MCF 10A (cell line): ENCODE results near the gene KCNG2. TPM values are rescaled to one million over a fixed set of nuclear protein-coding genes. Genes with fewer than 3 reads are reported as not detected.

Experiments
- BruUV-seq: library from RNA; stranded (reverse); fragments of 400-500 nt; replicated peaks from 2 replicates; lab custom pipeline; 2021; lab: Mats Ljungman, UMichigan
- CTCF ChIA-PET: fragments of 300-600 bp; sonication (Branson Sonifier 250); formaldehyde crosslinking; extraction: SDS; loops from one replicate; lab custom pipeline; 2021; ENCODE audit warnings: antibody characterized with exemption, inconsistent platforms; lab: Yijun Ruan, JAX
- POLR2A ChIA-PET: fragments of 300-600, 350-650 bp; sonication (Branson Sonifier 250); formaldehyde crosslinking; extraction: SDS; loops from one replicate; lab custom pipeline; 2020; ENCODE audit warnings: antibody characterized with exemption, inconsistent platforms; lab: Yijun Ruan, JAX
- DNase-seq: peaks from one replicate; pipeline ENCODE4 v3.0.0-alpha.2; 2018; ENCODE audit not compliant: unreplicated experiment
- H3K27ac Mint-ChIP-seq: one replicate; pipeline ENCODE4 v1.8.0; 2022; ENCODE audit warnings: mild to moderate bottlenecking, low read depth, mixed read lengths; ENCODE audit not compliant: unreplicated experiment
- H3K27me3 Mint-ChIP-seq: one replicate; pipeline ENCODE4 v1.8.0; 2022; ENCODE audit warnings: mixed read lengths; ENCODE audit not compliant: insufficient read depth, unreplicated experiment
- H3K36me3 Mint-ChIP-seq: one replicate; pipeline ENCODE4 v1.8.0; 2022; ENCODE audit warnings: mild to moderate bottlenecking, moderate library complexity, mixed read lengths; ENCODE audit not compliant: insufficient read depth, unreplicated experiment
- H3K4me1 Mint-ChIP-seq: one replicate; pipeline ENCODE4 v1.8.0; 2022; ENCODE audit warnings: mixed read lengths; ENCODE audit not compliant: insufficient read depth, unreplicated experiment
- H3K4me3 Mint-ChIP-seq: one replicate; pipeline ENCODE4 v1.8.0; 2022; ENCODE audit warnings: mild to moderate bottlenecking, moderate library complexity, mixed read lengths; ENCODE audit not compliant: unreplicated experiment
- H3K9me3 Mint-ChIP-seq: one replicate; pipeline ENCODE4 v1.8.0; 2022; ENCODE audit warnings: mixed read lengths; ENCODE audit not compliant: unreplicated experiment
- CTCF ChIP-seq: fragments of 200-600 bp; IDR thresholded peaks from one replicate; pipeline ENCODE4 v1.8.0; 2022; ENCODE audit warnings: antibody characterized with exemption, mild to moderate bottlenecking; ENCODE audit not compliant: unreplicated experiment
- intact Hi-C: fragments of 100-400 bp; cut with micrococcal nuclease; formaldehyde crosslinking; loops from 2 replicates; pipeline ENCODE4 v1.14.1; 2022
- total RNA-seq: library from RNA; stranded (reverse); gene quantifications from 2 replicates; pipeline ENCODE4 v1.2.3, GENCODE V29; 2022

Gene KCNG2
- total RNA-seq, 1 experiment from 2014 or later: not detected

GRCh38 chr18:79805926-79806487, 8.3 kb downstream of the KCNG2 start:
- Mint-ChIP-seq H3K4me1 (no peaks in the 10 kb centered on the region), H3K27me3 (no peaks in the 10 kb centered on the region), H3K4me3 (no peak overlapping the region), H3K36me3 (no peaks in the 10 kb centered on the region), H3K27ac (no peak overlapping the region), H3K9me3 (peaks cover 8% of the 10 kb centered on the region)
- CTCF ChIA-PET: no interaction called here
- BruUV-seq: no TSS peak
- no peak for DNase-seq
- intact Hi-C loops: no loop called here
- no peak for TF ChIP-seq CTCF
- POLR2A ChIA-PET: no interaction called here

GRCh38 chr18:79806976-79807841, 9.5 kb downstream of the KCNG2 start:
- no peak for DNase-seq
- TF ChIP-seq CTCF: no peak
- Mint-ChIP-seq H3K4me3 (no peak overlapping the region), H3K4me1 (no peaks in the 10 kb centered on the region), H3K27me3 (no peaks in the 10 kb centered on the region), H3K9me3 (peaks cover 17% of the 10 kb centered on the region), H3K36me3 (no peaks in the 10 kb centered on the region), H3K27ac (no peak overlapping the region)
- ChIA-PET POLR2A (no interaction called here), CTCF (interaction anchor here (0.6 kb wide), 2 partner anchors 14 to 1428 kb away, joined by 3 read pairs; no protein-coding TSS in a partner anchor)
- intact Hi-C loops: no loop called here
- no TSS peak for BruUV-seq

GRCh38 chr18:79809482-79810192, 11.9 kb downstream of the KCNG2 start:
- Mint-ChIP-seq H3K36me3 (no peaks in the 10 kb centered on the region), H3K4me1 (no peaks in the 10 kb centered on the region), H3K27me3 (no peaks in the 10 kb centered on the region), H3K27ac (no peak overlapping the region), H3K4me3 (no peak overlapping the region), H3K9me3 (peaks cover 18% of the 10 kb centered on the region)
- no peak for TF ChIP-seq CTCF
- BruUV-seq: no TSS peak
- ChIA-PET CTCF (no interaction called here), POLR2A (no interaction called here)
- intact Hi-C loops: no loop called here
- no peak for DNase-seq

- H3K27me3 Mint-ChIP-seq: no peaks in the 10 kb centered on the region
- no TSS peak for BruUV-seq
Observed at GRCh38 chr18:79812052-79812451, 14.3 kb downstream of the KCNG2 start.

More at GRCh38 chr18:79812052-79812451, 14.3 kb downstream of the KCNG2 start:
- Mint-ChIP-seq H3K36me3 (no peaks in the 10 kb centered on the region), H3K9me3 (peaks cover 11% of the 10 kb centered on the region), H3K27ac (no peak overlapping the region), H3K4me1 (no peaks in the 10 kb centered on the region), H3K4me3 (no peak overlapping the region)
- intact Hi-C loops: no loop called here
- TF ChIP-seq CTCF: no peak
- no peak for DNase-seq
- ChIA-PET CTCF (no interaction called here), POLR2A (no interaction called here)
